Anterior cingulate cortex (tissue), 58 donors: ENCODE measurements around the gene ZMYND11.
"Not testable (repeated sequence)": the region's sequence is repeated elsewhere in the genome, so short reads cannot be mapped to it uniquely, and the experiment has no call there.

ENCODE experiments used
- DNase-seq, 58 donors: peaks; one replicate each; lab custom pipeline; 2025; lab: John Stamatoyannopoulos, UW

ZMYND11 gene

DNA sequence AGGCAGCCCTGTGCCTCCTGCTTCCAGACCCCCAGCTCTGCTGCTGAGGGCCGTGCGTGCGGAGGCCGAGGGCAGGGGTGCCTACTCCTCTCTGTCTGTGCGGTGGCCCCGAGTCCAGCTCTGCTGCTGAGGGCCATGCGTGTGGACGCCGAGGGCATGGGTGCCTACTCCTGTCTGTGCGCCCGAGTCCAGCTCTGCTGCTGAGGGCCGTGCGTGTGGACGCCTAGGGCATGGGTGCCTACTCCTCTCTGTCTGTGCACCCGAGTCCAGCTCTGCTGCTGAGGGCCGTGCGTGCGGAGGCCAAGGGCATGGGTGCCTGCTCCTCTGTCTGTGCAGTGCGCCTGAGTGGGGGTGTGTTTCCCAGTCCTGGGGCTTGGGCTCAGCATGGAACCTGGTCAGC is 142.7 kb downstream of the ZMYND11 start:
- no peak for DNase-seq

DNA sequence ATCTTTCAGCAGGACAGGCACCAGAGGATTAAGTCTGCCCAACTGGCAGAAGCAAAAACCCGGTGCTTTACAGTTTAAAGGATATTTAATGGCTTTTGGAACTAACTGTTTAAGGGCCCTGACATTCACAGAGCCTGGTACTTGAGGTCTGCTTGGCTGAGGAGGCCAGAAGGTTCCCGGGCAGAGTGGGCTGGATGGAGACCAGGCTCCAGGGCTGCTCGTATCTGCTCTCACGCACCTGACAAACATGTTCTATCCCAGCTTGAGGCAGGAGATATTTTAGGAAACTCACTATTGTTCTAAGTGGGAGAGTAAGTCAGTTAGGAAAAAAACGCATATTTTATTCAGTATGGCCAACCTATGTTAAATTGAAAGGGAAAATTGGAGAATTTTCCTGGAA is 143.5 kb downstream of the ZMYND11 start:
- no peak for DNase-seq

GRCh38 chr10:279232-279631 is 144.0 kb downstream of the ZMYND11 start:
- DNase-seq: no peak

- no peak for DNase-seq
Measured at GRCh38 chr10:279655-280054, 144.4 kb downstream of the ZMYND11 start.

DNA sequence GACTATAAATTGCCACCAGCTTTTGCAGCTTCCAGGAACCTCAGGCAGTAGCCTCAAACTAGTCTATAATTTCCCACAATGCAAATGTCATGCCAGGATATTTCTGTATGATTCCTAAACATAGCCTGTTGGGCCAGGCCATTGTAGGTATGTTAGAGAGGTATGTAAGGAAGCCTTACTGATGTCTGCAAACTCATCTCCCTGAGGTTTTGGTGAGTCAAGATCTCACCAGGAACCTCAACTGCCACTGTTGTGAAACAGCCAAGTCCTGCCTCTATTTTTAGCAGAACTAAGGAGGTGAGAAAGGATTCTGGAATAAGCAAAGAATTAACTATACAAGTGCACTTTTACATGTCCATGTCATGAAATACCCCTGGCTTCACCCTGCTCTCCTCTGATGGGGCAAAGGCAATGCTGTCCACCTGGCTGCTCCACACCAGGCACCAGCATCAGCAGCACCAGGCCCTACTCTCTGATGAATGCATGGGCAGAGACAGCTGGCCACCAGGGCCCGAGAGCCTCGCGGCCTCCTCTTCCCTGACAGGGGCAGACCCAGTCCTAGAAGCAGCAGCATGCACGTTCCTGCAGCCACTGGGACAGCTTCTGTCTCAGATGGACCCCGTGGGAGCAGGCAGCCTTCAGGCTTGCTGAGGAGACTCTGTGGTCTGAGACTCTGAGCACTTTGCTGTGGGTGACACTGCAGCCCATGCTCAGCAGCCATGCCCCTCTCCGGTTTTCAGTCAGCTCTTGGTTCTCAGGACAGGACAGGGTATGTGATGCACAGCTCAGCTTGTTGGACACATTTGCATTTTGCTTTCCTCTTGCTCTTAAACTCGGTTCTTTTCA is 147.3 kb downstream of the ZMYND11 start:
- DNase-seq: peak in 1 of 58 donors; percentile 19

- DNase-seq: no peak
Measured at GRCh38 chr10:283140-283479, 147.9 kb downstream of the ZMYND11 start.

GRCh38 chr10:283916-284356 is 148.7 kb downstream of the ZMYND11 start:
- no peak for DNase-seq

GRCh38 chr10:285216-285615 is 150.0 kb downstream of the ZMYND11 start:
- DNase-seq: peak in 1 of 58 donors; percentile 9

GRCh38 chr10:287026-287709 is 151.9 kb downstream of the ZMYND11 start:
- no peak for DNase-seq

- no peak for DNase-seq
Measured at GRCh38 chr10:287814-288213, 152.6 kb downstream of the ZMYND11 start.

DNA sequence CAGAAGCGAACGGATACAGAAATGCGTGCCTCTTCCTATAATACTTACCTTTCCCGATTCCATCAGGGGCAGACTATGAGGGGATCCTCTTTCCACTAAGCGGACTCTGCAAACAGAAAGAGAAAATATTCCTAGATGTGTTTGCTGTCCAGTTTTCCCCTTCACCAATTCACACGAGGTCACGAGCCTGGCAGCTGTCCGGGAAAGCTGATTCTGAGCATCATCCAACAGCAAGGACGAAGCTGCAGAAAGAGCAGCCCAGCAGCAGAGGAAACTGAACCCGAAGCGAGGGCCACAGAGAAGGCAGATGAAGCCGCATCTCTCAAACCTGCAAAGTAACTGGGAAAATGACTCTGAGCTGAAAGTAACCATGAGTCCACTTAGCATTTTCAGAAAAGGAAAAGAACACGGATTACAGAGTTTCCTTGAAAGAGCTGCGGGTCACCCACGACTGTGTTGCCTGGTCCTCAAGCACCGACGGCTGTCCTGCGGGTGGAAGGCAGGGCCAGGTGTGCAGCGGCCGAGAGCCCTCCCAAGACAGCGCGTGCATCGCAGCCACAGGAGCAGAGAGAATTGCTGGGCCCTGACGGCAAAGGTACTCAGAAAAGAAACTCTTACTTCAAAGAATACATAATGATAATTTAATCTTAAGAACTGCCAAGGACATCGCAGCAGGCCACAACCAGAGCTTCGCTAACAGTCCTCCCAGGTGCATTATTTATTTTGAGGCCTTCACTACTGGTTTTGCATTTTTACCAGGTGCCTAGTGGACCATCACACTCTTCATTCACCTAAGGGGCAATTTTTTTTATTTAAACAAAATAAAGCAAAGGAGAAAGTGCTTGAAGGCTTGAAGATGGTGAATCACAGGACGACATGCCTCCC is 153.3 kb downstream of the ZMYND11 start:
- no peak for DNase-seq

- DNase-seq: no peak
Measured at GRCh38 chr10:289581-289980, 154.3 kb downstream of the ZMYND11 start.

DNA sequence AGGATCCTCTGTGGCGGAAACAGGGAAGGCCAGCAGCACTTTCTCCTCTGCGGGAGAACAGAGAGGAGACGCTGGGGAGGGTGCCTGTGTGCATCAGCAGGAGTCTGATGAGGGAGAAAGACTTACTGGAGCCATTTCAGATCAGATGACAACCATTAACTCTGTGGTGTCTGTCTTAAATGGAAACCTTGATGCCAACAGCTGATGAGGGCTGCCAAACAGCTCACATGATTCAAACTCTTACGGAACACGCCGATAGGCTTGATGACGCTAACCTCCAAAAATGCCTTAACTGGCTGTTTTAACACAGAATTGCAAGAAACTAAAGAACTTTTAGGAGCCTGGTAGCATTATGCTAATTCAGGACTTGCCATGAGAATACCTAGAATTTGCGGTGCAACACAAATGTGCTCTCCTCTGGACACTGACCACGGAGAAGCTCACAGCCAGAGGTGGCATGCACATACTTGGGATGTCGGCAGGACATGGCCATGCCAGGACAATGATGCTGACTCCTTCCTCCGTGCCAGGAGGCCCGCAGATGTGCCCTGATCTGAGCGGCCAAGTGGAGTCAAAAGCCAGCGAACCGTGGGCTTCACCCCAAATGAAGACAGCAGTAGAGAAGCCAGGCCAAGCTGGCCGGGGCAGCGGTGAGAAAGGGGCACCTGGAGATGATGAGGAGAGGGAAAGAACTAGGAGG is 154.9 kb downstream of the ZMYND11 start:
- no peak for DNase-seq

DNA sequence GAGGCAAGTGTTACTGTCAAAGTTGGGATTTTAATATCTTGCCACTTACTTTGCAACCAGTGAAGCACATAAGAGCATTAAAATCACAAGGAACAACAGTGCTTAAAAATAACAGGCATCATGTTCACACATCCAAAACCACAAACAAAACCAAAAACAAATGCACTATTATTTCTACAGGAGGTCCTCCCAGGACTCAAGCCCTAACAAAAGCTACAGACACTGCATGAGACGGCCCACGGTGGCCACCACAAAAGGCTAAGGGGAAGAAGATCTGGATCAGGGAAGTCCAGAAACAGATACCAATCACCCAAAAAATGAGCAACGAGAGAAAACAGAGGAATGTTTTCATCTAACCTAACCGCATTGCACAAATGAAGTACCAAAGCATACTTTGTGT is 158.4 kb downstream of the ZMYND11 start:
- DNase-seq: no peak

DNA sequence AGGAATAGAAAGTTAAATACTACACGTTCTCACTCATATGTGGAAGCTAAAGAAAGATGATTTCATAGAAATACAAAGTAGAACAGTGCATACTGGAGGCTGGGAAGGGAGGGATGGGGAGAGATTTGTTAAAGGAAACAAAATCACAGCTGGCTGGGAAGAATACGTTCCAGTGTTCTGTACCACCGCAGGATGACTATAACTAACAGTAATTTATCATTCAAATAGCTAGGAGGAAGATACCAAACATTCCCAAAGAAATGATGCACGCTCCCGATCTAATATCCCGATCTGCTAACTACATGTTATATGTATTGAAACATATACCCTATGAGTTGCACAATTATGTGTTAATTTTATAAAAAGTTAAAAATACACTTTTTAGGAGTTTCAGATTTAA is 162.3 kb downstream of the ZMYND11 start:
- no peak for DNase-seq

- no peak for DNase-seq
Measured at GRCh38 chr10:298033-298432, 162.8 kb downstream of the ZMYND11 start.

DNA sequence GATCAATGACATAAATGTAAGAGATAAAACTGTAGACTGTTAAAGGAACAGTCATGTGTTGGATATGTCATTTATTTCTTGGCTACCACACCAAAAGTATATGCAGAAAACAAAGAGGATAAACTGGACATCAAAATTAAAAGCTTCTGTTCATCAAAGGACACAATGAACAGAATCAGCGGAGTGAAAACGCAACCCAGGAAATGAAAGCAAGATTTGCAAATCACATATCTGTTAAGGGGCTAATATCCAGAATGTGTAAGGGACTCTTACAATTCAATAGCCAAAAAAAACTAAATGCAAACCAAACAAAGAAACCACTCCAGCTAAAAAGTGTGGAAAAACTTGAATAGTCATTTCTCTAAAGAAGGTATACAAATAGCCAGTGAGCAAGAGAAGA is 164.3 kb downstream of the ZMYND11 start:
- DNase-seq: no peak

DNA sequence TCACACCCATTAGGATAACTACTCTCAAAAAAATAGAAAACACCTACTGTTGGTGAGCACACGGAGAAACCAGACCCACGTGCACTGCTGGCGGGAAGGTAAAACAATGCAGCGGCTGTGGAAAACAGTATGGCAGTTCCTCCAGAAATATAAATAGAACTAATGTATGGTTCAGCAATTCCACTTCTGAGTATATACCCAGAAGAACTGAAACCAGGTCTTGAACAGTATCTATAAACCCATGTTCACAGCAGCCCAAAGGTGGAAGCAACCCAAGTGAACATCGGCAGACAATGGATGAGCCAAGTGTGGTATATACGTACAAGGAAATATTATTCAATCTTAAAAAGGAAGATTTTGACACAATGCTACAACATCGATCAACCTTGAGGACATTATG is 164.7 kb downstream of the ZMYND11 start:
- no peak for DNase-seq

DNA sequence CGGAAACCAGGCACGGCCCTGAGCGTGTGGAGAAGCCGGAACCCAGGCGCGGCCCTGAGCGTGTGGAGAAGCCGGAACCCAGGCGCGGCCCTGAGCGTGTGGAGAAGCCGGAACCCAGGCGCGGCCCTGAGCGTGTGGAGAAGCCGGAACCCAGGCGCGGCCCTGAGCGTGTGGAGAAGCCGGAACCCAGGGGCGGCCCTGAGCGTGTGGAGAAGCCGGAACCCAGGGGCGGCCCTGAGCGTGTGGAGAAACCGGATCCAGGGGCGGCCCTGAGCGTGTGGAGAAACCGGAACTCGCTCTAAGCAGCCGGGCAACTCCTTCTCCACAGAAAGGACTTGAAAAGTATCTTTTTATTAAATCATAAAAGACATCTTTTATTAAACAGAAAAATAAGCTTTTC is 165.3 kb downstream of the ZMYND11 start:
- not testable (repeated sequence) for DNase-seq

DNA sequence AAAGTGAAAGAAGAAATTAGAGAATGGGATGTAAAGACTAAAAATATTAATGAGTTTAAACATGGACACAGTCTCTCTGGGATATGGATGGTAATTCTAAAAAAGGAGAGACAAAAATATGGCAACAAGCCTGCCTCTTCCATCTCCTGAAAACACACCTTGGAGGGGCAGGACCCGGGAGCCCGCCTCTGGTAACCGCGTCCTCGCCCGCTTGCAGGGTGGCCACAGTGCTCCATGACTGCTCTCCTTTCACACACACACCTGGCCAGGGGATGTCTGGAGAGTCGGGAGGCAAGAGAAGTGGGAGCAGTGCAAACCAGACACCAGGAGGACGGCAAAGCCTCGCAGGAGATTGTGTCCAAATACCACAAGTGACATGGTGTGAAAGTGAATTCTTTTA is 166.3 kb downstream of the ZMYND11 start:
- DNase-seq: no peak
